Activated CD8-positive, alpha-beta T cell treated with anti-CD3 and anti-CD28 coated beads, Interleukin-2, amount 10 ng/mL, durations not matched to agents 7 days and 5 days (primary cell): ENCODE measurements around the gene LHFPL5. TPM values are rescaled to one million over a fixed set of nuclear protein-coding genes. Genes with fewer than 3 reads are reported as not detected.

Experiments used
- ATAC-seq: fragments of 150-1000 bp; cut with Tn5 transposase; one replicate; pipeline ENCODE4 v1.10.0; 2021; ENCODE audit warnings: moderate library complexity
- CTCF ChIA-PET: fragments of 350-600 bp; sonication (Branson Sonifier 250); formaldehyde crosslinking; loops from one replicate; lab custom pipeline; 2021; ENCODE audit warnings: antibody characterized with exemption; lab: Charles Lee
- POLR2A ChIA-PET: fragments of 350-600 bp; sonication (Branson Sonifier 250); formaldehyde crosslinking; loops from one replicate; lab custom pipeline; 2021; ENCODE audit warnings: antibody characterized with exemption; lab: Charles Lee
- DNase-seq: peaks from one replicate; pipeline ENCODE4 v3.0.0-alpha.2; 2020
- H3K27ac Mint-ChIP-seq: one replicate; pipeline ENCODE4 v1.8.0; 2021; ENCODE audit warnings: mild to moderate bottlenecking, mixed read lengths
- H3K27me3 Mint-ChIP-seq: one replicate; pipeline ENCODE4 v1.8.0; 2021; ENCODE audit warnings: low read depth, mixed read lengths
- H3K36me3 Mint-ChIP-seq: one replicate; pipeline ENCODE4 v1.8.0; 2021; ENCODE audit warnings: low read depth, mixed read lengths
- H3K4me1 Mint-ChIP-seq: one replicate; pipeline ENCODE4 v1.8.0; 2021; ENCODE audit warnings: low read depth, mixed read lengths
- H3K4me3 Mint-ChIP-seq: one replicate; pipeline ENCODE4 v1.8.0; 2021; ENCODE audit warnings: mild to moderate bottlenecking, mixed read lengths
- H3K9me3 Mint-ChIP-seq: one replicate; pipeline ENCODE4 v1.8.0; 2022; ENCODE audit warnings: mixed read lengths; ENCODE audit not compliant: insufficient read depth
- total RNA-seq, 2 experiments: library from RNA; stranded (reverse); gene quantifications; one replicate each; pipeline ENCODE4 v1.2.3, GENCODE V29; 2021

Gene LHFPL5
- total RNA-seq, 2 experiments from 2014 or later, result not detected

DNA sequence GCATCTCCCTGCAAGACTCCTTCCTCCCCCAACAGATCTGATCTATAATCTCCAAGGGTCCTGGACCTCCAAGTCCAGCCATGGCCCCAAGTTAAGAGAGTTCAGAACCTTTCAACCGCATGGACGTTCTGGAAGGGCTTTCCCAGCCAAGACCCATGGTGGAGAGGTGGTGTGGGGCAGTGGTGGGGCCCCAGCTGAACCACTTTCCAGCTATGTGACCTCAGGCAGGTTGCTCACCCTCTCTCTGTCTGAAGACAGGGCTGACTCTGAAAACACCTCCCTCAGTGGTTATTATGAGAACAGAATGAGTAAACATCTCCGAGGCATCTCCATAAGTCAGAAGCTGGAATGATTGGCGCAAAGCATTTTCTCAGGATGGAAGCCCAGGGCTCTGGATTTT lies 8.9 kb upstream of the LHFPL5 start:
- no peaks in the 10 kb centered on the region for H3K9me3 Mint-ChIP-seq
- no peak overlapping the region for H3K4me3 Mint-ChIP-seq
- ATAC-seq (no peak), DNase-seq (no peak)
- H3K4me1 Mint-ChIP-seq, result no peaks in the 10 kb centered on the region
- ChIA-PET POLR2A (no interaction called here), CTCF (no interaction called here)
- H3K27me3 Mint-ChIP-seq, result peaks cover 3% of the 10 kb centered on the region
- H3K27ac Mint-ChIP-seq, result no peak overlapping the region
- H3K36me3 Mint-ChIP-seq, result no peaks in the 10 kb centered on the region

DNA sequence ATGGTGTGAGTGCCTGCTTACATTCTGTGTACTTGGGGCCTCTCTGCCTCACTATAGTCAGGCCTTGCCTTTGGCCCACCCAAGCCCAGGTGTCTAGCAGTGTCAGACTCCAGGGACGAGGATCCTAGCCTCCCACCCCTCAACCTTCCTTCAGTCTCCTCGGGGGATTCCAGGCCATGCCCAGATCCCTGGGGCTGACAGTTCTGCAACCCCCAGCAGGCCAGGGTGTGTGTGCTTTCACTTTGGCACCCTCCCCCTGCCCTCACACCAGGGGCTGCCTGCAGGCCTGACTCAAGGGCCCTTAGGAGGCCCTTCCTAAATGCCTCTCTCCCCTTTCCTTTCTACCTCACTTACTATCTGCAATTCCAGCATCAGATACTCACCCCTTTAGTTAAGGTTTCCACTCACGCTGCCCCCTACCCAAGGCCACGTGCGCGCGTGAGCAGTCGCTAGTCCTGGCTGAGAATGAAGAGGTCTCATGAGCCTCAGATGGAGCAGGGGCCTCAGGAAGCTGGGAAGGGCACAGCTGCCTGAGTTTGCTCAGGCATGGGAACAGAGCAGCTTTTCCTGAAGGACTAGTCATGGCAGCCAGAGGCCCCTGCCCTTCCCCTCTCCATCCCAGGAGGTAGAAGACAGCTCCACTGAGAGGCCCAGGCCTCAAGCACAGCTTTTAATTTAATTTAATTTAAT lies 7.2 kb upstream of the LHFPL5 start:
- CTCF ChIA-PET, result no interaction called here

DNA sequence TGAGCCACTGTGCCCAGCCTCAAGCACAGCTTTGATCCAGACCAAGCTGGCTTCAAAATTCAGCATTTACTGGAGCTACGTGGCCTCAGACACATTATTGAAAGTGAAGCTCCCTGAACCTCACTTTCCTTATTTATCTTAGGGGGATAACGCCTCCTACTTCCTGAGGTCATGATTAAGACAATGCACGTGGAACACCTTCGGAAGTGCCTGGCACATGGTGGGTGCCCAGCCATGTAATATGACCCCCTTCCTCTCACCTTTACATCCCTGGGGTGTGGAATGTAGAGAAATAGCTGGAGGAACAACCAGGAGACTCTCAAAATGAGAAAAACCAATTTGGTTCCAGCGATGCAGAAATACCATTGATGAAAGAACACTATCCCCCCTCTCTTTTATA lies 6.4 kb upstream of the LHFPL5 start:
- Mint-ChIP-seq H3K27me3 (no peaks in the 10 kb centered on the region), H3K27ac (no peak overlapping the region), H3K36me3 (no peaks in the 10 kb centered on the region), H3K9me3 (no peaks in the 10 kb centered on the region), H3K4me1 (no peaks in the 10 kb centered on the region), H3K4me3 (no peak overlapping the region)
- POLR2A ChIA-PET, result no interaction called here
- DNase-seq (no peak), ATAC-seq (no peak)
- CTCF ChIA-PET, result no interaction called here

More for the DNA sequence above, 7.2 kb upstream of the LHFPL5 start:
- Mint-ChIP-seq H3K4me3 (no peak overlapping the region), H3K9me3 (no peaks in the 10 kb centered on the region), H3K27me3 (no peaks in the 10 kb centered on the region), H3K4me1 (no peaks in the 10 kb centered on the region), H3K36me3 (no peaks in the 10 kb centered on the region), H3K27ac (no peak overlapping the region)
- POLR2A ChIA-PET, result no interaction called here
- ATAC-seq (no peak), DNase-seq (no peak)

DNA sequence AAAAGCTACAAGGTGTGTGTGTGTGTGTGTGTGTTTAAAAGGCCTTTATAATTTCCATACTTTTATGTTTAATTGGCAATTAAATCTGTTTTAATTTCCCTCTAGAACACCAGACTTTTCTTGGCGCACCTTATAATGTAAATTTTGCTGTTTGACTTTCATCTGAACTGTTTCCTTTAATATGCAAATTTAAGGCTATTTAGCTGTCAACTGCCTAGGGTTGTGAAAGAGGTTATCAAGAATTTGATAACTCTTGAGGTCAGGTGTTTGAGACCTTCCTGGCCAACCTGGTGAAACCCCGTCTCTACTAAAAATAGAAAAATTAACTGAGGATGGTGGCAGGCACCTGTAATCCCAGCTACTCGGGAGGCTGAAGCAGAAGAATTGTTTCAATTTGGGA lies 4.0 kb upstream of the LHFPL5 start:
- no peaks in the 10 kb centered on the region for H3K36me3 Mint-ChIP-seq
- no peak overlapping the region for H3K27ac Mint-ChIP-seq
- CTCF ChIA-PET, result no interaction called here
- ATAC-seq (no peak), DNase-seq (no peak)
- no peak overlapping the region for H3K4me3 Mint-ChIP-seq
- peaks cover 2% of the 10 kb centered on the region for H3K4me1 Mint-ChIP-seq
- POLR2A ChIA-PET, result no interaction called here
- peaks cover 2% of the 10 kb centered on the region for H3K27me3 Mint-ChIP-seq
- no peaks in the 10 kb centered on the region for H3K9me3 Mint-ChIP-seq

DNA sequence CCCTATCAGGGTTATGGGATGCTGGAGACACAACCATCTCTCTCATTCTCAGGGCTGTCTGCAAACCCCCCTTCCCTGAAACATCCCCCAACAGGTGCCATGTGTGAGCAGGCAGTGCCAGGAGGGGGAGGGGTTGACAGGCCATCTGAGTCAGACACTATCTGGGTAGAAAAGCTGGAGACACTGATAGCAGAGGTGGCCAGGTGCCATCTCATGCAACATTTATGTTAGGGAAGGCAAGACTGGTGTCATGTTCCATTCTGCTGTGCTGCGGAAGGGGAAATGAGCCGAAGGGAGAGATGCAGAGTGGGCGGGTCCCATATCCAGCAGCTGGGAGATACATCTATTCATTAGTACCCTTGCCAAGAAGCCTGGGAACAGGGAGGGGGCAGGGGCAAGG lies 3.5 kb downstream of the LHFPL5 start:
- Mint-ChIP-seq H3K9me3 (no peaks in the 10 kb centered on the region), H3K27me3 (peaks cover 2% of the 10 kb centered on the region), H3K4me1 (peaks cover 2% of the 10 kb centered on the region), H3K36me3 (no peaks in the 10 kb centered on the region), H3K4me3 (no peak overlapping the region), H3K27ac (no peak overlapping the region)
- POLR2A ChIA-PET, result no interaction called here
- CTCF ChIA-PET, result no interaction called here
- ATAC-seq, result no peak
- no peak for DNase-seq

DNA sequence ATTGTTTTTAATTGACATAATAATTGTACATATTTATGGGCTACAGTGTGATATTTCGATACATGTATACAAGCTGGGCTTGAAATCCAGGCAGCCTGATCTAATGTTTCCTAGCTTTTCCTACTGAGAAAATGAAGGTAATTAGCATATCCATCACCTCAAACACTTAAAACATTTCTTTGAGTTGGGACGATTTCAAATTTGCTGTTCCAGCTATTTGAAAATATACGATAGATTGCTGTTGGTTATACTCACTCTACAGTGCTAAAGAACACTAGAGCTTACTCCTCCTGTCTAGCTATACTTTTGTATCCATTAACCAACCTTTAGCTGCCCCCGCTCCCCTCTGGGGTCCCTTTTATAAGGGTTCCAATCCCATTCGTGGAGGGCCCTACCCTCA lies 4.7 kb downstream of the LHFPL5 start:
- DNase-seq (no peak), ATAC-seq (no peak)
- H3K4me3 Mint-ChIP-seq, result no peak overlapping the region
- CTCF ChIA-PET, result no interaction called here
- H3K27ac Mint-ChIP-seq, result no peak overlapping the region
- no peaks in the 10 kb centered on the region for H3K9me3 Mint-ChIP-seq
- POLR2A ChIA-PET, result no interaction called here
- peaks cover 2% of the 10 kb centered on the region for H3K27me3 Mint-ChIP-seq
- H3K36me3 Mint-ChIP-seq, result no peaks in the 10 kb centered on the region
- peaks cover under 1% of the 10 kb centered on the region for H3K4me1 Mint-ChIP-seq

DNA sequence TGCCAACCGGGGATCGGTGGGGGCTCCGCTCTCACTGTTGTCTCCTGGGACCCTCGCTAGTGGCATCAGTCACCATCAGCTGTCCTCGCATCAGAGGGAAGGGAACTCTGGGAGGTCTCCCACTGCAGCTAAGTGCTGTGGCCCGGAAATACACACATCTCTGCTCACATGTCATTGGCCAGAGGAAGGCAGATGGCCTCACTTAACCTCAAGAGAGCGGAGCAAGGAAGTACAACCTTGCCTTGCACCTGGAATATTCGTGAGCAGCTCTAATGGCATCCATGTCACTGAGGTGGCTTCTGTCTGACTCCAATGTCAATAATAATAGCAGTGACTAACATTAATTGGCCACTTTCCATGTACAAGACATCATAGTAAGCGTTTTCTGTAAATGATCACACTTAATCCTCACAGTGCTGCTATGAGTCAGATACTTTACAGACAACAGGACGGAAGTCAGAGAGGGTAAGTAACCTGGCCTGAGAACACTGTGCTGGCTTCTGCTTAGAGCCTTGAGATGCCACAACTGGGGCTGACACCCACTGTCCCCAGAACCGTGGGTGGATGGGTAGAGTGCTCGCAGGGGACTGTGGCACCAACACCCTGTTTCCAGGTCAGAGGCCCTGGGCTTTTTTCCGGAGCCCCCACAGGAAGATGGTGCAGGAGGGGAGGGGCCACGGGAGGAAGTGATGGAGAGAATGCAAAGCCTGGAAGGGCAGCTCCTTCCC lies 6.0 kb downstream of the LHFPL5 start:
- CTCF ChIA-PET, result no interaction called here
- no peak overlapping the region for H3K4me3 Mint-ChIP-seq

DNA sequence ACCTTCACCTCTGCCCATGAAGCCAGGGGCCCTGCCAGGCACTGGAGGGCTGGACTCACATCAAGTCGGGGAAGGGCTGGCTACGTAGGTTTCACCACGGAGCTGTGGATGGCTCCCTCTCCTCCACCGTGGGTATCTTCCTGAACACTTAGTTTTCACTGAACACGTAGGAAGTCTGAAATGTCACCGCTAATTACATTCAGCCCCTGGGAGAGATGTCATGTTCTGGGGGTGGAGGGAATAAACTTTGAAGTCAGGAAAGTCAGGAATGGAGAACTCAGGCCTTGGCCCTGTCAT lies 6.5 kb downstream of the LHFPL5 start:
- DNase-seq, result no peak
- H3K36me3 Mint-ChIP-seq, result no peaks in the 10 kb centered on the region
- no peak overlapping the region for H3K27ac Mint-ChIP-seq
- ChIA-PET POLR2A (no interaction called here), CTCF (no interaction called here)
- H3K4me1 Mint-ChIP-seq, result no peaks in the 10 kb centered on the region
- H3K9me3 Mint-ChIP-seq, result peaks cover 5% of the 10 kb centered on the region
- H3K27me3 Mint-ChIP-seq, result no peaks in the 10 kb centered on the region
- H3K4me3 Mint-ChIP-seq, result no peak overlapping the region
- ATAC-seq, result no peak

More for the DNA sequence above, 6.0 kb downstream of the LHFPL5 start:
- H3K9me3 Mint-ChIP-seq, result peaks cover 4% of the 10 kb centered on the region
- H3K4me1 Mint-ChIP-seq, result no peaks in the 10 kb centered on the region
- no peak for ATAC-seq
- no peak for DNase-seq
- POLR2A ChIA-PET, result no interaction called here
- no peaks in the 10 kb centered on the region for H3K27me3 Mint-ChIP-seq
- H3K36me3 Mint-ChIP-seq, result no peaks in the 10 kb centered on the region
- no peak overlapping the region for H3K27ac Mint-ChIP-seq

DNA sequence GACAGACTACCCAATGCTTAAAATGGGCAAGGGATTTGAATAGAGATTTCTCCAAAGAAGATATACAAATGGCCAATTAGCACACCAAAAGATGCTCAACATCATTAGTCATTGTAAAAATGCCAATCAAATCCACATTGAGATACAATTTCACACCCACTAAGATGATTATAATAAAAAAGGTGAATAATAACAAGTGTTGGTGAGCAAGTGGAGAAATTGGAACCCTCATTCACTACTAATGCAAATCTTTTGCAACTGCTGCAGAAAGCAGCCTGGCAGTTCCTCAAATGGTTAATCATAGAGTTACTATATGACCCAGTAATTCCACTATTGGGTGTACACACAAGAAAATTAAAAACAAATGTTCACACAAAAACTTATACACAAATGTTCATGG lies 12.4 kb downstream of the LHFPL5 start:
- Mint-ChIP-seq H3K9me3 (peaks cover 18% of the 10 kb centered on the region), H3K4me1 (no peaks in the 10 kb centered on the region), H3K27ac (no peak overlapping the region), H3K4me3 (no peak overlapping the region), H3K27me3 (peaks cover 2% of the 10 kb centered on the region), H3K36me3 (no peaks in the 10 kb centered on the region)
- no peak for ATAC-seq
- ChIA-PET POLR2A (no interaction called here), CTCF (no interaction called here)
- DNase-seq, result no peak

DNA sequence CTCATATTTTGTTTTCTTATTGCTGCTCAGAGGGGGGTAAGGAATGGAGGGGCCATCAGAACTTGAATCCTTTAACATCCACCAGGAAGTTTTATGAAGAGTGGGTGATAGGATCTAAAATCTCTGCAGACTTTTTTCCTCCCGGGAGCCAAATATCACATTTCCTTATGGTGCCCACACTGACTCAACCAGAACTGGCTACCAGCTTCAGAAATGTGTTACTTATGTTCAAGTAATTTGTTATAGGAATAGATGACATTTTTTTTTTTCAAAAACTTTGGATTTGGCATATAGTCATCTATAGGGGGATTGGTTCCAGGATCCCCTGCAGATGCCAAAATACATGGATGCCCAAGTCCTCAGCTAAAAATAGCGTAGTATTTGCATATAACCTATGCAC lies 18.4 kb downstream of the LHFPL5 start:
- ATAC-seq (no peak), DNase-seq (no peak)
- Mint-ChIP-seq H3K4me1 (no peaks in the 10 kb centered on the region), H3K4me3 (no peak overlapping the region), H3K27me3 (peaks cover 3% of the 10 kb centered on the region), H3K9me3 (no peaks in the 10 kb centered on the region), H3K36me3 (no peaks in the 10 kb centered on the region), H3K27ac (no peak overlapping the region)
- ChIA-PET CTCF (no interaction called here), POLR2A (no interaction called here)

DNA sequence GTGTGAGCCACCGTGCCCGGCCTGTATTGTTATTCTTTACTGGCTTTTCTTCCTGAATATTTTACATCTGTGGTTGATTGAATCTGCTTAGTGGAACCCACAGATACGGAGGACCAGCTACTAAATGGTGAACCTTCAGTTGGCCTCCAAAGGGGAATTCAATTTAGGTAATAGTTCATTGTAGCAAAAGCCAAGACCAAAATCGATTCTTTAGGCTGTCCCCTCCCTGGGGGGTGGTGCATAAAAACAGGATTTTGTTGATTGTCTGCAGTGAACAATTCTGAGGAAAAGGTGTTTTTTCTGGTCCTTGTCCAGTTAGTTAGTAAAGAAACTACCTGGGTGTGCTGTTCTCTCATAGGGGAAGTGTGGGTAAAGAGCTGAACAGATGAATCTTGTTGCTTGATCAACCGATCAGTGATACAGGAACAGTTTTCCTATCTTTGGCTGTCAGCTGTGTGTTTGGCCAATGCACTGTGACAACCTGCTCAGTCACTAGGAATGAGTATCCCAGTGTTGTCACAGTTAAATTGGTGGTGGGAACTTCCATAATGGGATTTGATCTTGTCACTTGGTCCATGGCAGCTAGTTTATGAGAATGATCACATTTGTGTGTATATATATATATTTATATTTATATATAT lies 19.5 kb downstream of the LHFPL5 start:
- Mint-ChIP-seq H3K4me1 (no peaks in the 10 kb centered on the region), H3K27ac (no peak overlapping the region), H3K36me3 (no peaks in the 10 kb centered on the region), H3K27me3 (peaks cover 3% of the 10 kb centered on the region), H3K9me3 (no peaks in the 10 kb centered on the region), H3K4me3 (no peak overlapping the region)
- DNase-seq (no peak), ATAC-seq (no peak)
- CTCF ChIA-PET, result no interaction called here
- POLR2A ChIA-PET, result no interaction called here

DNA sequence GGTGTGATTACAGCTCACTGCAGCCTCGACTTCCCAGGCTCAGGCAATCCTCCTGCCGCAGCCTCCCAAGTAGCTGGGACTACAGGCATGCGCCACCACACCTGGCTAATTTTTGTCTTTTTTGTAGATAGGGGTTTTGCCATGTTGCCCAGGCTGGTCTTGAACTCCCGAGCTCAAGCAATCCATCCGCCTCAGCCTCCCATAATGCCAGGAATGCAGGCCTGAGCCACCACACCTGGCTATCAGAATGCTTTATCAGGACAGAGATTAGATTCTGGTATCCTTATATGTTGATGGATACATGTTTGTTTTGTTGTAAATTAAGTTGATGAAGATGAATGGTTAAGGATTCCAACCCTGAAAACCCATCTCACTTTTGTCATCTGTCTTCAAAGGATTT lies 24.2 kb downstream of the LHFPL5 start:
- peaks cover 17% of the 10 kb centered on the region for H3K36me3 Mint-ChIP-seq
- no peak overlapping the region for H3K27ac Mint-ChIP-seq
- no peak for DNase-seq
- ChIA-PET CTCF (no interaction called here), POLR2A (no interaction called here)
- no peak for ATAC-seq
- H3K4me3 Mint-ChIP-seq, result no peak overlapping the region
- H3K4me1 Mint-ChIP-seq, result no peaks in the 10 kb centered on the region
- H3K9me3 Mint-ChIP-seq, result no peaks in the 10 kb centered on the region
- peaks cover 3% of the 10 kb centered on the region for H3K27me3 Mint-ChIP-seq
